Breast epithelium (tissue), 4 donors: ENCODE results near the gene APOL1. TPM values are rescaled to one million over a fixed set of nuclear protein-coding genes. Genes with fewer than 3 reads are reported as not detected.
"Not testable (repeated sequence)": the region's sequence is repeated elsewhere in the genome, so short reads cannot be mapped to it uniquely, and the experiment has no call there.

Experiments
- DNase-seq, 2 donors: peaks; one replicate each; pipeline ENCODE4 v3.0.0-alpha.2; 2019; ENCODE audit warnings: low spot score in 2 of 2
- H3K27ac ChIP-seq, 2 donors: fragments of 200-600 bp; sonication (generic) in 1 of 2; one replicate each; pipeline ENCODE4 v1.5.1; 2016 to 2019; ENCODE audit warnings: mild to moderate bottlenecking in 1 of 2
- H3K27me3 ChIP-seq, 2 donors: fragments of 200-600 bp; sonication (generic) in 1 of 2; one replicate each; pipeline versions ENCODE4 v1.5.1 to v1.6.0; 2017 to 2019; ENCODE audit warnings: control low read depth in 1 of 2, mild to moderate bottlenecking in 1 of 2
- H3K36me3 ChIP-seq: fragments of 200-600 bp; one replicate; pipeline ENCODE4 v1.5.1; 2019
- H3K4me1 ChIP-seq, 2 donors: fragments of 200-600 bp; sonication (generic); one replicate each; pipeline ENCODE4 v1.5.1; 2016 to 2019; ENCODE audit warnings: control low read depth in 1 of 2
- H3K4me3 ChIP-seq, 3 donors: fragments of 200-600 bp; sonication (generic); 1 replicate in 2 of 3; 2 replicates in 1 of 3; pipeline ENCODE4 v1.5.1; 2016 to 2019; ENCODE audit warnings: mild to moderate bottlenecking in 3 of 3, moderate library complexity in 2 of 3
- H3K9me3 ChIP-seq, 2 donors: fragments of 200-600 bp; sonication (generic) in 1 of 2; one replicate each; pipeline ENCODE4 v1.5.1; 2016 to 2019; ENCODE audit warnings: control low read depth in 1 of 2
- POLR2A ChIP-seq: fragments of 450-650 bp; IDR thresholded peaks from one replicate; pipeline ENCODE4 v1.6.1; 2016; ENCODE audit warnings: antibody characterized with exemption, mild to moderate bottlenecking, moderate library complexity
- POLR2AphosphoS5 ChIP-seq, 3 donors: sonication (generic); formaldehyde crosslinking; IDR thresholded peaks; one replicate each; pipeline ENCODE4 v1.6.1; 2017; ENCODE audit warnings: antibody characterized with exemption in 3 of 3
- intact Hi-C: fragments of 100-400 bp; cut with DNase I; formaldehyde crosslinking; loops from one replicate; pipeline ENCODE4 v1.15.1; 2023; ENCODE audit warnings: low total_unique reads
- total RNA-seq, 3 donors: library from RNA; depleted of rRNA; stranded (reverse); fragments of >200 nt; gene quantifications; one replicate each; pipeline ENCODE4 v1.1.0, GENCODE V29; 2016
- TF ChIP-seq, protein P1 (sequence below), 3 donors: fragments of 450-650 bp; IDR thresholded peaks; one replicate each; pipeline ENCODE4 v1.5.1; 2016 to 2017; ENCODE audit warnings: antibody characterized with exemption in 3 of 3, mild to moderate bottlenecking in 3 of 3, moderate library complexity in 3 of 3

APOL1 gene
- total RNA-seq, 3 donors from 2014 or later: 5.9 to 38.3 (median 22.2) TPM

DNA sequence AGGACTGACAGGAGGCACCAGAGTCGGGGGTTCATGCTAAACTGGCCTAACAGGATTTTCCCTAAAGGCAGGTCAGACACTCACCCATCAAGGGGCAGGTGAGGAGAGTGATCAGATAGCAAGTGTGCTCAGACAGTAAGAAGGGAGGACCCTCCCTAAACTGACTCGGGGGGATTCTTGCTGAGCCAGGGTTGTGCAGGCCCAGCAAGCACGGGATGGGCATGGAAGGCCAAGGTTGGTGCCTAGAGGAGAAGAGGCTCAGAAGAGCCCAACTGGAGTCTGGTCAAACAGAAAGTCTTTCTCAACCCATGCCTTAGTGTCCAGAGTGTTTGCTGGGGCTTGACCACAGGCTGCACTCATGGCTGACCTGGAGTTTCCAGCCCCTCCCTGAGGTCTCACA is 6.2 kb upstream of the APOL1 start:
- no peaks in the 10 kb centered on the region for H3K9me3 ChIP-seq
- no peaks in the 10 kb centered on the region for H3K27me3 ChIP-seq
- no peaks in the 10 kb centered on the region for H3K36me3 ChIP-seq
- peaks cover 6 to 8% of the 10 kb centered on the region in 2 donors for H3K4me1 ChIP-seq
- peak overlapping the region in 1 of 2 donors; percentile 43 for H3K27ac ChIP-seq
- TF ChIP-seq, protein P1, sequence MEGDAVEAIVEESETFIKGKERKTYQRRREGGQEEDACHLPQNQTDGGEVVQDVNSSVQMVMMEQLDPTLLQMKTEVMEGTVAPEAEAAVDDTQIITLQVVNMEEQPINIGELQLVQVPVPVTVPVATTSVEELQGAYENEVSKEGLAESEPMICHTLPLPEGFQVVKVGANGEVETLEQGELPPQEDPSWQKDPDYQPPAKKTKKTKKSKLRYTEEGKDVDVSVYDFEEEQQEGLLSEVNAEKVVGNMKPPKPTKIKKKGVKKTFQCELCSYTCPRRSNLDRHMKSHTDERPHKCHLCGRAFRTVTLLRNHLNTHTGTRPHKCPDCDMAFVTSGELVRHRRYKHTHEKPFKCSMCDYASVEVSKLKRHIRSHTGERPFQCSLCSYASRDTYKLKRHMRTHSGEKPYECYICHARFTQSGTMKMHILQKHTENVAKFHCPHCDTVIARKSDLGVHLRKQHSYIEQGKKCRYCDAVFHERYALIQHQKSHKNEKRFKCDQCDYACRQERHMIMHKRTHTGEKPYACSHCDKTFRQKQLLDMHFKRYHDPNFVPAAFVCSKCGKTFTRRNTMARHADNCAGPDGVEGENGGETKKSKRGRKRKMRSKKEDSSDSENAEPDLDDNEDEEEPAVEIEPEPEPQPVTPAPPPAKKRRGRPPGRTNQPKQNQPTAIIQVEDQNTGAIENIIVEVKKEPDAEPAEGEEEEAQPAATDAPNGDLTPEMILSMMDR (IDR thresholded peaks at IDR 0.05): no peak
- no peak for TF ChIP-seq POLR2A
- intact Hi-C loops: loop anchor here (5.0 kb wide), 1 partner anchor 1301 kb away; no protein-coding TSS in a partner anchor
- DNase-seq: peak in 1 of 2 donors; percentile 24
- H3K4me3 ChIP-seq: no peak overlapping the region

DNA sequence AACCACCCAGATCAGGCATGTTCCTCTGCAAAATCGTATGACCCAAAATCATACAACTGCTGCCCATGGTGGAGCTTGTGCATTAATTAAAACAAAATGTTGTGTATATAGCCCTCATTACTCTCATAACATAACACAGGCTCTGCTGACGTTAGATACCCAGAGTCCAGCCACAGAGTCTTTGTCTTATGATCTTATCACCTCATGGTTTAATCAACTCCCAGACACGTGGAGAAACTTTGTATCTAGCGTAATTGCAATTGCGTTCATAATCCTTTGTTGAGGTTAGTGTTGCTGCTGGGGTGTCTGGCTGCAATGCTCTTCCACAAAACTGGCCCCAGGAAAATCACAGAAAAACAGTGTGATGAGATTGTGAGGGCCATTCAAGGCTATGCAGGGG is 5.0 kb upstream of the APOL1 start:
- Histone ChIP-seq H3K4me3 (no peak overlapping the region), H3K36me3 (no peaks in the 10 kb centered on the region), H3K9me3 (no peaks in the 10 kb centered on the region), H3K4me1 (peaks cover 6 to 8% of the 10 kb centered on the region in 2 donors), H3K27me3 (no peaks in the 10 kb centered on the region), H3K27ac (no peak overlapping the region)
- intact Hi-C loops: loop anchor here (5.0 kb wide), 1 partner anchor 1299 kb away; no protein-coding TSS in a partner anchor
- TF ChIP-seq POLR2AphosphoS5 (IDR thresholded peaks at IDR 0.05) (no peak), POLR2A (no peak)
- TF ChIP-seq, protein P1 (IDR thresholded peaks at IDR 0.05): no peak
- no peak for DNase-seq

DNA sequence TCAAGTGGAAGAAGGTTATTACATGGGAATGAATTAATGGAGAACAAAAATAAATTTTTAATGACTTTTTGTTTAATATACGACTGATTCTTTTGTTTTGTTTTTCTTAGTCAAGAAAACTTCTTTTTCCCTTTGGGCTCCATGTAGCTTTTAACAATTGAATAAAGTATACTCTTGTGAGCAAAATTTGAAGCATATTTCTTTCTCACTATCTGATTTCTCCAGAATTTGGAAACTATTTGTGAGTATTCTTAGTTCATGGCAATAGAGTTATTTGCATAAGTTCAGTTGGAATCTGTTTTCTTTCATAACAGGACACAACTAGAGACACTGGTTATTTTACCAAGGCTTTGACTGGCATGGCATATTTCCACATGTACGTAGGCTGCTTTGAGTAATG is 3.8 kb upstream of the APOL1 start:
- Histone ChIP-seq H3K4me1 (peaks cover 6 to 13% of the 10 kb centered on the region in 2 donors), H3K27me3 (no peaks in the 10 kb centered on the region), H3K36me3 (no peaks in the 10 kb centered on the region), H3K9me3 (no peaks in the 10 kb centered on the region), H3K27ac (no peak overlapping the region), H3K4me3 (no peak overlapping the region)
- intact Hi-C loops: loop anchor here (5.0 kb wide), 1 partner anchor 1298 kb away; no protein-coding TSS in a partner anchor
- DNase-seq: no peak
- no peak for TF ChIP-seq POLR2A
- no peak for TF ChIP-seq POLR2AphosphoS5 (IDR thresholded peaks at IDR 0.05)

DNA sequence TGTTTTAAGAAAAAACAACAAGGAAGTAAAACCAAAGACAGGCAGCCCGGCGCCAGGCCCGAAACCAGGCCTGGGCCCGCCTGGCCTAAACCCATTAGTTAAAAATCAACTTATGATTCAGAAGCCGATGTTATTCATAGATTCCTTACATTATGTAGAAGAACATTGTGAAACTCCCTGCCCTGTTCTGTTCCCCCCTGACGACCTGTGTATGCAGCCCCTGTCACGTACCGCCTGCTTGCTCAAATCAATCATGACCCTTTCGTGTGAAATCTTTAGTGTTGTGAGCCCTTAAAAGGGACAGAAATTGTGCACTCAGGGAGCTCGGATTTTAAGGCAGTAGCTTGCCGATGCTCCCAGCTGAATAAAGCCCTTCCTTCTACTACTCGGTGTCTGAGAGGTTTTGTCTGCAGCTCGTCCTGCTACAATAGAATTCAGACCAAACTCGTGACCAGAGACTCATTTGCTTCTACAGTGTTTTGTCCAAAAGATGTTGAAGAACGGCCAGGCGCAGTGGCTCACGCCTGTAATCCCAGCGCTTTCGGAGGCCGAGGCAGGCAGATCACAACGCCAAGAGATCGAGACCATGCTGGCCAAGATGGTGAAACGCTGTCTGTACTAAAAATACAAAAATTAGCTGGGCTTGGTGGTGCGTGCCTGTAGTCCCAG is 2.5 kb upstream of the APOL1 start:
- H3K4me3 ChIP-seq, H3K36me3 ChIP-seq, intact Hi-C loops: not testable (repeated sequence)

DNA sequence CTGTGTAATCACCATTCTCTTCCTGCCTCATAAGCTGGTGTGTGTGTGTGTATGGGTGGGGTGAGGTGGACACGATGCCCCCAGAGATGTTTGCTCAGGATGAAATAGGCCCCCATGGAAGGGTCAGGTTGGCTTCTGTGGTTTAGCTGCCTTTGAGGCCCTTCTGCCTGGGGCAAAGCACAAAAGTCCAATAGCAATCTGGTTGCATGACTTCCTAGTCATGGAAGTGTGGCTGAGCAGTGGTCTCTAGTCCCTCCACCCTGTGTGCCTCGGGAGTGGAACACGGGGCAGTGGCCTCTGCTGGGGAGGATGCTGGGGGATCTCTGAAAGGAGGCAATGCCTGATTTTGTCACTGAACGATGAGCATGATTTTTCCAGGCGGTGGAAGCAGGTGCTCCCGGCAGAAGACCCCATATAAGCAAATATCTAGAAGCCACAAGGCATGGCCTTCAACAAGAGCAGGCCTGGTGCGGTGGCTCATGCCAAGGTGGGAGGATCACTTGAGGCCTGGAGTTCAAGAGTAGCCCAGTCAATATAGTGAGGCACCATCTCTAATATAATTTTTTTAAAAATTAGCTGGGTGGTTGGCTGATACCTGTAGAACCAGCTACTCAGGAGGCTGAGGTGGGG is 839 bp upstream of the APOL1 start:
- intact Hi-C loops, H3K9me3 ChIP-seq, H3K27me3 ChIP-seq, H3K36me3 ChIP-seq, H3K4me3 ChIP-seq: not testable (repeated sequence)
- Histone ChIP-seq H3K4me1 (peaks cover 0 to 16% of the 10 kb centered on the region in 2 donors), H3K27ac (peak overlapping the region in 1 of 2 donors; percentile 93)
- DNase-seq: peak in 1 of 2 donors; percentile 20

More for the DNA sequence above, 2.5 kb upstream of the APOL1 start:
- H3K27me3 ChIP-seq, H3K27ac ChIP-seq, H3K9me3 ChIP-seq, DNase-seq: not testable (repeated sequence)
- peaks cover under 1 to 16% of the 10 kb centered on the region in 2 donors for H3K4me1 ChIP-seq

DNA sequence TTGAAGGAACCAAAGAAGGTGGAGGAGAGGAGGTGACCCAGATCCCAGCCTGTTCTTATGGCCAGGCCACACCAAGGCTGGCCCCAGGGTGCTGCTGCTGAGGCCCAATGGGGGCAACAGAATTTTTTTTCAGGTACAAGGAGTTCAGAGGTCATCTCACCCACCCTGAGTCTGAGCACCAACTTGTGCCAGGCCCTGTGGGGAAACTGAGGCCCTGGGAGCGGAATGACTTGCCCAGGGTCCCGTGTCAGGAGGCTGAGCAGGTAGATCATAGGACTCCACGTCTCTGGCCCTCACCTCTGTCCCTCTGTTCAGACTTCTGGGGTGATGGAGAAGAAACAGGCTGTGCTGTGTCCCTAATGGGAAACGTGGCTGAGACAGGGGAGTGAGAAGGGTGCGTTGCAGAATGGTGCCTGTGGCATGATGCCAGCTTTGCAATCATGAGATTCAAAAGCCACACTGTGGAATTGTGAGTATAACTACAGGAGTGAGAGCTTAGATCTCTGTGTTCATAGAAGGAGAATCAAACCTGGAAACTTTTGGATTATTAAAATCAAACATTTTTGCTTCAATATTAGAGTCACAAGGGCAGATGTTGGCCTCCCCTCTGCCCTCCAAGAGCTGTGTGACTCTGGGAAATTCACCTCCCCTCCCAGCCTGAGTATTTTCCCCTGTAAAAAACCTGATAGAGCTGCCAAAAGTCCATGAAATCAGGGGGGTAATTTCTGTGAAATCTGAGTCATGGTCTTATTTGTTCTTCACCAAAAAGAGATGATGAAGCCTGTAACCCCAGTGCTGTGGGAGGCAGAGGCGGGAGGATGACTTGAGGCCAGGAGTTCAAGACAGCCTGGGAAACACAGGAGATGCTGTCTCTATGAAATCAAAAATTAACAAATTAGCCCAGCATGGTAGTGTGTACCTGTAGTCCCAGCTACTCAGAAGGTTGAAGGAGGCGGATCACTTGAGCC is 874 bp downstream of the APOL1 start:
- Histone ChIP-seq H3K4me3 (peak overlapping the region; percentile 39 to 62 (median 54)), H3K36me3 (no peaks in the 10 kb centered on the region), H3K4me1 (peaks cover 0 to 16% of the 10 kb centered on the region in 2 donors), H3K27ac (peak overlapping the region; percentile 78 to 93), H3K9me3 (no peaks in the 10 kb centered on the region), H3K27me3 (no peaks in the 10 kb centered on the region)
- peak in 1 of 2 donors; percentile 39 for DNase-seq
- TF ChIP-seq POLR2A (no peak), POLR2AphosphoS5 (IDR thresholded peaks at IDR 0.05) (no peak)
- TF ChIP-seq, protein P1 (IDR thresholded peaks at IDR 0.05): no peak
- intact Hi-C loops: no loop called here

DNA sequence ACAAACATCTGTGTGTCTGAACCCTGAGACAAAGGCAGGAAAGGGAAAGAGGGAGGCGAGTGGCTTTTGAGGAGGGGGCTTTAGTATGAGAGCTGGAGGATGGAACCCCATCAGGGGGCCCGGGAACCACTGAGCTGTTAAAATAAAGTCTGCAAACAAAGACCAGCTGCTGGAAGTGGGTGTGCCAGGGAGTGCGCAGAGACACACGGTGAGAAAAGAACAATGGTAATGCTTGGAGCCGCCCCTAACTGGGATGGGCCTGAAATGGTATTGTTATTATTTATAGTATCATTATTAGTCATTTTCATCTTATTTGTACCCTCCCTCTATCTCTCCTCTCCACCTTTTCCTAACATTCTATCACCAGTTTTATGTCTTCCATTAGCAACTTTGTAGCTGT is 2.6 kb downstream of the APOL1 start:
- DNase-seq, H3K9me3 ChIP-seq, H3K36me3 ChIP-seq, H3K27me3 ChIP-seq, intact Hi-C loops: not testable (repeated sequence)
- Histone ChIP-seq H3K4me3 (peak overlapping the region in 2 of 3 donors; percentile 26 to 62), H3K4me1 (peaks cover 5 to 16% of the 10 kb centered on the region in 2 donors), H3K27ac (peak overlapping the region; percentile 60 to 93)
